GM18520 (cell line): ENCODE data around the gene TTC29.
"Not testable (repeated sequence)": the region's sequence is repeated elsewhere in the genome, so short reads cannot be mapped to it uniquely, and the experiment has no call there.

Source experiments
- ATAC-seq: cut with Tn5 transposase; IDR thresholded peaks from one replicate; pipeline ENCODE4 v1.9.1; 2021; ENCODE audit not compliant: unreplicated experiment

TTC29 gene

DNA sequence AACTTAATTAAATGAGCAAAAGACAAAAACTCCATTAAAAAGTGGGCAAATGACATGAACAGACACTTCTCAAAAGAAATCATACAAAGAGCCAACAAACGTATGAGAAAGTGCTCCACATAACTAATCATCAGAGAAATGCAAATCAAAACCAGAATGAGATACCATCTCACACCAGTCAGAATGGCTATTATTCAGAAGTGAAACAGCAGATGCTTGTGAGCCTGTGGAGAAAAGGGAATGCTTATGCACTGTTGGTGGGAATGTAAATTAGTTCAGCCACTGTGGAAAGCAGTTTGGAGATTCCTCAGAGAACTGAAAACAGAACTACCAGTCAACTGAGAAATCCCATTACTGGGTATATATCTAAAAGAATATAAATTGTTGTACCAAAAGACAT lies 222.1 kb downstream of the TTC29 start:
- not testable (repeated sequence) for ATAC-seq

DNA sequence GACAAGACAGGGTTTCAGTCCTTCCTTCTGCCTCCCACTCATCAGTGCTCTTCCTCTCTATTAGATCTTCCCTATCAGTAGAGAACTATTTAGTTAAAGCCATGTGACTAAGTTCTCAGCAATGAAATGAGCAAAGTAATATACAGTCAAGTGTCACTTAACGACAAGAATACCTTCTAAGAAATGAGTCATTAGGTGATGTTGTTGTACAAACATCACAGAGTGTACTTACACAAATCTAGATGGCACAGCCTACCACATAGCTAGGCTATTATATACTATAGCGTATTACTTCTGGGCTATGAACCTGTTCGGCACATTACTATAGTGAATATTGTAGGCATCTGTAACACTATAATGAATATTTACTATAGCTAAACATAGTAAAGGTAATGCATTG lies 235.7 kb downstream of the TTC29 start:
- no peak for ATAC-seq

DNA sequence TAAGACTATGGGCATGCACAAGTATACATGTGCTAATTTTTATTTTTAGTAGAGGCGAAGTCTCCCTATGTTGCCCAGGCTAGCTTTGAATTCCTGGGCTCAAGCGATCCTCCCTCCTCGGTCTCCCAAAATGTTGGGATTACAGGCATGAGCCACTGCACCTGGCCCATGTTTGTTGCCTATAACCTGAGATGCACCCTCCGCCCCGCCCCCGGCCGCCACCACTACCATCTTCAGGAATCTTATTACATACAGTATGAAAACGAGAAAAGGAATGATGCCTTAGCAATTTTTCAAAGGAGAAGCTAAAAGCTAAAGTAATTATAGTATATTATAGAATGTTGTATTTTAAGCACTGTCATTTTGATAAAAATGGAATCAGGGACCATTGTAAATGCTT lies 245.8 kb downstream of the TTC29 start:
- ATAC-seq: no peak

DNA sequence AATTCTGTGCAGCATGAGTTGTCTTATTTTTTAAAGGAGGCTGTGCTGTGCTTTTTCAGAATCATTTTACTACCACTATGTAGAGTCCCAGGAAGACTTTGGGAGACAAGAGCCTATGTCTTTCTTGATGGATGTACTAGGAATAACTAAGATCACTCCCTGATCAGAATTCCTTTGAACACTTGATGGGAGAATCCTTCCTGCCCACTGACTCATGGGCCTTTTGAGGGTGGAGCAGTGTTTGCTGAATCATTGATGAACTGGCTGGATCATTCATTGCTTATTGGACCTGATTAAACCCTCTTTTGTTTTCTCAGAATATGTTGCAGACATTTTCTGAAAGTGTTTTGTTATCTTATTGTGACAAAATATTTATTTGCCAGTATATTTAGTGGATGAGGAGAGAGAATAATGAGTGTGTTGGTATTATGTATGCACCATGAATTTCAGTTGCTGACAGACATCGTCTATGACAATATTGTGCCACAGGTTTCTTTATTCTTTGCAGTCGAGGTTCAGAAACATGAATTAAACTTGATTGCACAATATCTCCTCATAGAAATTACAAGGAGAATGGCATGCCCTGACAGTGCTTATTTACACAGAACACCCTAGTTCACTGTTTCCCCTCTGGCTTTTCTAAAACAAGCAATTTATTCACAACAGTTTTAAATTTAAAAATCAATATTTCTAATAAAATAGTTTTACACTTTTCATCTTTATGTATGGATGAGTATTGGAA lies 270.7 kb downstream of the TTC29 start:
- no peak for ATAC-seq

DNA sequence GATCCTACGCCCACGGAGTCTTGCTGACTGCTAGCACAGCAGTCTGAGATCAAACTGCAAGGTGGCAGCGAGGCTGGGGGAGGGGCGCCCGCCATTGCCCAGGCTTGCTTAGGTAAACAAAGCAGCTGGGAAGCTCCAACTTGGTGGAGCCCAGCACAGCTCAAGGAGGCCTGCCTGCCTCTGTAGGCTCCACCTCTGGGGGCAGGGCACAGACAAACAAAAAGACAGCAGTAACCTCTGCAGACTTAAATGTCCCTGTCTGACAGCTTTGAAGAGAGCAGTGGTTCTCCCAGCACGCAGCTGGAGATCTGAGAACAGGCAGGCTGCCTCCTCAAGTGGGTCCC lies 281.7 kb downstream of the TTC29 start:
- not testable (repeated sequence) for ATAC-seq

DNA sequence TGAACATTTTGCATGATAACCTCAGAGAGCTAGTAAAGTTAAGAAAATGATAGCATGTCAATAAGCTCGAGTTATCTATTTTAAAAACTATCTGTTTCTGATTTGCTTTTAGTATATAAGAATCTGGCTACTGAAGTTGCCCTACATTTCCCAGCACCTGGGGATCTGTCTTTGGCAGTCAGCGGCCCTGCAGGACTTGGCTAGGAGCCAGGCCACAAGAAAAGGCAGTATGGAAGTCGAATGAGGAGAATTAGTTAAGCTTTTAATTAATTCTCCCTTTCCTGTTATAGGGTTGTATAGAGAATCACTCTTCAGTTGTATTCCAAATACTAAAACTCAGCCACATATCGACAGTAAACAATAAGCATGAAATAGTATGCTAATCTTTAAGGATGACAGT lies 284.3 kb downstream of the TTC29 start:
- ATAC-seq: no peak
